Measurements from ENCODE around the gene LYRM7. TPM values are rescaled to one million over a fixed set of nuclear protein-coding genes. Genes with fewer than 3 reads are reported as not detected.
A peak's percentile ranks its signal among the peaks of the same experiment; 100 is the strongest.
"Not testable (repeated sequence)": the region's sequence is repeated elsewhere in the genome, so short reads cannot be mapped to it uniquely, and the experiment has no call there.

Gene LYRM7
- 26.9 TPM for total RNA-seq
- long read RNA-seq, full-length matches to known transcripts = 14 of 19 reads
- long read RNA-seq, partial matches to known transcripts = 0 of 19 reads
- long read RNA-seq, other reads (novel, unspliced or antisense) = 5 of 19 reads

DNA sequence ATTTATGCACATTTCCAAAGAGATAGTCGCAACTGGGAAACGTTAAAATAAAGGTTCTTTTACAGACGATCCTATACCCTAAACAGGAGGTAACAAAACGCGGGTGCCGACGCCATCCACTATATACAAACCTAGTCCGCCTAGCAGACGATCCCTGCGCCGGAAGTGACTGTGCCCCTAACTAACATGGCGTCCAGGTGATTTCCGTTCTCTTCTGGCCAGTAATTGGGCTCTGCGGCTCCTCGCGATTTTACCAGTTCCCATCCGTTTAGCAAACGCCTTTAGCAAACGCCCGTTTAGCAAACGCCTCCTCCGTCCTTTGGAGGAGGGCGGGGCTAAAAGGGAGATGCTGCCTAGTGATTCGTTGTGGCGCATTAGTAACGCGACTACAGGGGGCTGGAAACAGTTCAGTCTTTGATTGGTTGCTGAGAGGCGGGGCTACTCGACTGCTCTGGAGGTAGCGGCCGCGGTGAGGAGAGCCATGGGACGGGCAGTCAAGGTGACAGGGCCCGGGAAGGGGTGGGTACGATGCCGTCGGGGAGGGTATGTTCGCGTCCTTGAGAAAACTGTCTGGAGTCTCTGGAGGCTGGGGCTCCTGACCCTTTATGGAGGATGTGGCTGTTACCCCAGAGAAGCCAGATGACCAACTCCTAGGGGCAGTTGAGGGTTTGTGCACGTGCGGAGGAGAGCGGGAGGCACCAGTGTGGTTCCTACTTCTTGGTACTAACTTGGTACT lies at the start of gene LYRM7:
TSS of gene LYRM7 (plus strand) at position 405 of the 736 bp plus-strand sequence. CDS start at position 482, 77 bp downstream.
- intact Hi-C loops (cut with DNase I) = loop anchor here (2.0 to 5.0 kb wide), 2 partner anchors 246 to 627 kb away; partner anchors contain the start of gene FNIP1
- DNase-seq (ENCODE audit: missing footprints) (peak; percentile 96), ATAC-seq (peak; percentile 99)

DNA sequence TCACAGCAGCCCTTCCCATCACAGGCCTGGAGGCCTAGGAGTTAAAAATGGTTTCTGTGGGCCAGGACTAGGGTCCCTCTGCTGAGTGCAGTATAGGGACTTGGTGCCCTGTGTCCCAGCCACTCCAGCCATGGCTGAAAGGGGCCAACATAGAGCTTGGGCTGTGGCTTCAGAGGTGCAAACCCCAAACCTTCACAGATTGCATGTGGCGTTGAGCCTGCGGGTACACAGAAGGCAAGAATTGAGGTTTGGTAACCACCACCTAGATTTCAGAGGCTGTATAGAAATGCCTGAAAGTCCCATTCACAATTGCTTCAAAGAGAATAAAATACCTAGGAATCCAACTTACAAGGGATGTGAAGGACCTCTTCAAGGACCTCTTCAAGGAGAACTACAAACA lies 43.5 kb upstream of the LYRM7 start:
- DNase-seq (ENCODE audit: missing footprints); ATAC-seq; intact Hi-C loops (cut with DNase I): not testable (repeated sequence)

DNA sequence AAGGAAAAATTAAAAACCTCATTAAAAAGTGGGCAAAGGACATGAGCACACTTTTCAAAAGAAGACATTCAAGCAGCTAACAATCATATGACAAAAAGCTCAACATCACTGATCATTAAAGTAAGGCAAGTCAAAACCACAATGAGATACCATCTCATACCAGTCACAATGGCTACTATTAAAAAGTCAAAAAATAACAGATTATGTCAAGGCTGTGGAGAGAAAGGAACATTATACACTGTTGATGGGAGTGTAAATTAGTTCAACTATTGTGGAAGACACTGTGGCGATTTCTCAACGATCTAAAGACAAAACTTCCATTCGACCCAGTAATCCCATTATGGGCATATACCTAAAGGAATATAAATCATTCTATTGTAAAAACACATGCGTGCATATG lies 41.4 kb upstream of the LYRM7 start:
- intact Hi-C loops (cut with DNase I) = no loop called here
- no peak for DNase-seq (ENCODE audit: missing footprints)
- no peak for ATAC-seq

DNA sequence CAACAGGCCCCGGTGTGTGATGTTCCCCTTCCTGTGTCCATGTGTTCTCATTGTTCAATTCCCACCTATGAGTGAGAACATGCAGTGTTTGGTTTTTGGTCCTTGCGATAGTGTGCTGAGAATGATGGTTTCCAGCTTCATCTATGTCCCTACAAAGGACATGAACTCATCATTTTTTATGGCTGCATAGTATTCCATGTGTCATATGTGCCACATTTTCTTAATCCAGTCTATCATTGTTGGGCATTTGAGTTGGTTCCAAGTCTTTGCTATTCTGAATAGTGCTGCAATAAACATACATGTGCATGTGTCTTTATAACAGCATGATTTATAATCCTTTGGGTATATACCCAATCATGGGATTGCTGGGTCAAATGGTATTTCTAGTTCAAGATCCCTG lies 37.7 kb upstream of the LYRM7 start:
- DNase-seq (ENCODE audit: missing footprints); intact Hi-C loops (cut with DNase I): not testable (repeated sequence)

DNA sequence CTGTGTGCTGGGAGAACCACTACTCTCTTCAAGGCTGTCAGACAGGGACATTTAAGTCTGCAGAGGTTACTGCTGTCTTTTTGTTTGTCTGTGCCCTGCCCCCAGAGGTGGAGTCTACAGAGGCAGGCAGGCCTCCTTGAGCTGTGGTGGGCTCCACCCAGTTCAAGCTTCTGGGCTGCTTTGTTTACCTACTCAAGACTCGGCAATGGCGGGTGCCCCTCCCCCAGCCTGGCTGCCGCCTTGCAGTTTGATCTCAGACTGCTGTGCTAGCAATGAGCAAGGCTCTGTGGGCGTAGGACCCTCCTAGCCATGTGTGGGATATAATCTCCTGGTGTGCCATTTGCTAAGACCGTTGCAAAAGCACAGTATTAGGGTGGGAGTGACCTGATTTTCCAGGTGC lies 32.3 kb upstream of the LYRM7 start:
- intact Hi-C loops (cut with DNase I); DNase-seq (ENCODE audit: missing footprints); ATAC-seq: not testable (repeated sequence)

More for the DNA sequence above, 37.7 kb upstream of the LYRM7 start:
- ATAC-seq = not testable (repeated sequence)

DNA sequence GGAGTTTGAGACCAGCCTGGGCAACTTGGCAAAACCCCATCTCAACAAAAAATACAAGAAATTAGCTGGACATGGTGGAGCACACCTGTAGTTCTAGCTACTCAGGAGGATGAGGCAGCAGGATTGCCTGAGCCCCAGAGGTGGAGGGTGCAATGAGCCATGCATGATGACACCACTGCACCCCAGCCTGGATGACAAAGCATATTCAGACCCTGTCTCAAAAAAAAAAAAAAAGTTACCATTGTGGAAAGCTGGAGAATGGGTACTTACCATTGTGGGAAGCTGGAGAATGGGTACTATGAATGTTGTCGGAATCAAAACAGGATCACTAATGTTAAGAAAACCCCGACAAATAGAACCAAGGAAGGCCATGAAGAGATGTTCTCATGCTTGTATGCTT lies 31.4 kb upstream of the LYRM7 start:
- intact Hi-C loops (cut with DNase I) = no loop called here
- DNase-seq (ENCODE audit: missing footprints) (no peak), ATAC-seq (no peak)

DNA sequence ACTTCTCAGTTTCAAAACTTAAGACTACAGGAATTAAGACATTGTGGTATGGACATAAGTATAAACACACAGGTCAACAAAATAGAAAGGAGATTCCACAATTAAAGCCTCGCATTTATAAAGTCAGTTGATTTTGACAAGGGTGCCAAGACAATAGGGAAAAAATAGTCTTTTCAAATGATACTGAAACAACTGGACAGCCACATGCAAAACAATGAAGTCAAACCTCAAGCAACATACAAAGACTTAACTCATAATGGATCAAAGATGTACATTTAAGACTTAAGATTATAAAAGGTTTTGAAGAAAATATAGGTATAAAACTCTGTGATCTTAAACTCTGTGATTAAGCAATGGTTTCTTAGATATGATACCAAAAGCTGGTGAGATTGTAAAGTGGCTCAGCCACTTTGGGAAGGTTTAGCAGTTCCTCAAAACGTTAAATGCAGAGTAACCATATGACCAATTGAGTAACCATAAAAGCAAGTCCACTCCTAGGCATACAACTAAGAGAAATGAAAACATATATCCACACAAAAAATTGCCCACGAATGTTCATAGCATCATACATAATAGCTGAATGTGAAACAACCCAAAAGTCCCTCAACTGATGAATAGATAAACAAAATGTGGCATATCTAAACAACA lies 27.6 kb upstream of the LYRM7 start:
- intact Hi-C loops (cut with DNase I) = no loop called here
- ATAC-seq = no peak
- DNase-seq (ENCODE audit: missing footprints) = no peak

DNA sequence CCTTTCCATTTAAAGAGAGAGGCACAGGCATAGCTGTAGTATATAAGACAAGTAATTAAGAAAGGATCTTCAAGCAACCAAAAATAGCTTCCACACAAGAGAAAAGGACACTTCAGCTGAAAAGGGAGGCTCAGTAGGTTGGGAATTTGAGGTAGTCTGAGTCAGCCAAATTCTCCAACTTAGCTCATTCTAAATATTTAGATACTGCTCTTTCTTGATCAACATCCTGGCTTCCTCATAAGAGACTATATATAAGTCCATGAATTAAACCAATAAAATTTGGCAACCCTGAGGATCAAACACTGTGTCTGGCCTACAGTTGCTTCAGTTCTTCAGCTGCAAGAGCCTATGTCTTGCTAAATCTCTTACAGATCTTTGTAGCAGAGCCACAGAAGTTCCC lies 23.5 kb upstream of the LYRM7 start:
- intact Hi-C loops (cut with DNase I) = no loop called here
- no peak for ATAC-seq
- DNase-seq (ENCODE audit: missing footprints) = no peak

DNA sequence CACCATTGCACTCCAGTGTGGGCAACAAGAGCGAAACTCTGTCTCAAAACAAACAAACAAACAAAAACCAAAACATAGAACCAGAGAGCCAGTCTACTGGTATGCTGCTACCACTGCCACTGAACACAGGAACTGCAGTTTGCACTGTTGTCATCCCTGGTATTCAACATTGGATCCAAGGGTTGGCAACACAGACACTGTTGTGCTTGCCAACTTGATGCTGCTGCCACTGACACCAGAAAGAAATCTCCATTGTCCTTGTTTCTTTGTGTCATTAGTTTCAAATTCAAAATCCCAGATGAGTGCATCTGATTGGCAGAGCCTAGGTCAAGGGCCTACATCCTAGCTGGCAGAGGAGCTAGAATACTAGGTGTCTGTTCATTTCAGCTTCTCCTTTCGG lies 21.9 kb upstream of the LYRM7 start:
- ATAC-seq (peak; percentile 63), DNase-seq (ENCODE audit: missing footprints) (no peak)
- intact Hi-C loops (cut with DNase I) = no loop called here

DNA sequence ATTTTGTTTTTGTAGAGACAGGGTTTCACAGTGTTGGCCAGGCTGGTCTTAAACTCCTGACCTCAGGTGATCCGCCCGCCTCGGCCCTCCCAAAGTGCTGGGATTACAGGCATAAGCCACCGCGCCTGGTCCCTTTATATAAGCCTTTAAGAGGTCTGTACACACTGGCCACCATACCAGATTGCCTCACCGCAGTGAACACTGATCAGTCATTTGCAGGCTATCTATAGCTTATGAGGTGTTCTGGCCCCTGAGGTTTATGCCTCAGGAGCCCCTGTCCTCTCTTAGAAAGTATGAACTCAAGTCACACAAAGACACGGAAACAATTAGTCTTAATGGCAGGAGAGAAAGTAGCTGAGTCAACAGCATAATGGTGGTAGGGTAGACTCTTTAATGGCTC lies 20.3 kb upstream of the LYRM7 start:
- DNase-seq (ENCODE audit: missing footprints) (no peak), ATAC-seq (no peak)
- intact Hi-C loops (cut with DNase I) = no loop called here

DNA sequence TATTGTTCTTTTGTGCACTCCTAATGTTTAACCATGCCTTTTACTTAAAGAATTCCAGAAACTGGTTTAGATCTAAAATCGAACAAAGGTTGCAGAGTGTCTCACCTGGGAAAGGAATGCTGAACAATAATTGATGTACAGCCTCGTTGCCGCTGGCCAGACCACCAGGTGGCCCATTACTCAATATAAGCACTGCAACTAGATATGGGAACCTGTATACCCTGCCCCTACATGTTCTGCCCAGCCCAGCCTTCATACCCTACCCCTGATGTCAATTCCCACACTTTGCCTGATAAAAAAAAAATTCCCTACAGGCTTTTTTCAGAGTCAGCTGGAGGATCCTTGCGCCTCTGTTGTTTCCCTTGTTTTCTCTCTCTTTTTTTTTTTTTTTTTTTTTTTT lies 19.5 kb upstream of the LYRM7 start:
- ATAC-seq (no peak), DNase-seq (ENCODE audit: missing footprints) (no peak)
- intact Hi-C loops (cut with DNase I) = no loop called here

DNA sequence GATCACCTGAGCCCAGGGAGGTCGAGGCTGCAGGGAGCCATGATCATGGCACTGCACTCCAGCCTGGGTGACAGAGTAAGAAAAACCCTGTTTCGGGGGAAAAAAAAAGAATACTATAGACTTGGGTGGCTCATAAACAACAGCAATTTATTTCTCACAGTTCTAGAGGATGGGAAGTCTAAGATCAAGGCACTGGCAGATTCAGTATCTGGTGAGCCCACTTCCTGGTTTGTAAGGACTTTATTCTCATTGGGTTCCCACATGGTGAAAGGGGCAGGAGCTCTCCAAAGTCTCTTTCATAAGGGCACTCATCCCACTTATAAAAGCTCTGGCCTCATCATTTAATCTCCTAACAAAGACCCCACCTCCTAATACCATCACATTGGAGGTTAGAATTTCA lies 14.4 kb upstream of the LYRM7 start:
- ATAC-seq = no peak
- DNase-seq (ENCODE audit: missing footprints) = no peak
- intact Hi-C loops (cut with DNase I) = no loop called here

DNA sequence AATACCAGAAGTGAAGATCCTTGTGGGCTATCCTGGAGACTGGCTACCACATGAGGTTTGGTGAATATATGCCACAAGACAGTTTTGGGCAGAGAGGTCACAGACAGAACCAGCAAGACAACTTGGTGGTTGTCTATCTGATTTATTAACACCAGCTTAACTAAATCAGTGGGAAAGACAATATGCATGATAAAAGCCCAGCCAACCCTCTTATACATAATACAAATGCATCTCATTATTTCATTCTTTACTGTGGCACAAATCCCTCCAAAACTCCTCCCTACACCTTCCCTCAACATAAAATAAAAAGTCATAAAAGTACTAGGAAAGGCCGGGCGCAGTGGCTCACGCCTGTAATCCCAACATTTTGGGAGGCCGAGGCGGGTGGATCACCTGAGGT lies 13.8 kb upstream of the LYRM7 start:
- DNase-seq (ENCODE audit: missing footprints) (no peak), ATAC-seq (no peak)
- intact Hi-C loops (cut with DNase I) = no loop called here

DNA sequence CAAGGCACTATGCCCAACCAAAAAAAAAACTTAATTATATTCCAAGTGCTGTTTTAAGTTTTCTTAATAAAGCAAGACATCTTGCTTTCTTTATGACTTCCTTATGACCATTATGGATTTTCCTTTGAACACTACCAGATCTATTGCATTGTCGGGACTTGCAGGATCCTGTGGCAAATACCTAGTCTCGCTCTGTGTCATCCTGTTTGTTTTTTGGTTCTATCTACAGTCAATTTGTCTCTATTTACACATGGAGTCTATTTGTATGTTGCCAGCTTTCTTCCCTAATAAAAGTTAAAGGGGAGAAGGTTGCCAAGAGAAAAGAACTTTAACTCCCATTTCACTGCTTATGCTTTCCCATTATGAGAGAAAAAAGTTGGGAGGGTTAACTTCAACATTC lies 10.6 kb upstream of the LYRM7 start:
- ATAC-seq (no peak), DNase-seq (ENCODE audit: missing footprints) (no peak)
- intact Hi-C loops (cut with DNase I) = loop anchor here (10.0 kb wide), 1 partner anchor 225 kb away; no protein-coding TSS in a partner anchor

DNA sequence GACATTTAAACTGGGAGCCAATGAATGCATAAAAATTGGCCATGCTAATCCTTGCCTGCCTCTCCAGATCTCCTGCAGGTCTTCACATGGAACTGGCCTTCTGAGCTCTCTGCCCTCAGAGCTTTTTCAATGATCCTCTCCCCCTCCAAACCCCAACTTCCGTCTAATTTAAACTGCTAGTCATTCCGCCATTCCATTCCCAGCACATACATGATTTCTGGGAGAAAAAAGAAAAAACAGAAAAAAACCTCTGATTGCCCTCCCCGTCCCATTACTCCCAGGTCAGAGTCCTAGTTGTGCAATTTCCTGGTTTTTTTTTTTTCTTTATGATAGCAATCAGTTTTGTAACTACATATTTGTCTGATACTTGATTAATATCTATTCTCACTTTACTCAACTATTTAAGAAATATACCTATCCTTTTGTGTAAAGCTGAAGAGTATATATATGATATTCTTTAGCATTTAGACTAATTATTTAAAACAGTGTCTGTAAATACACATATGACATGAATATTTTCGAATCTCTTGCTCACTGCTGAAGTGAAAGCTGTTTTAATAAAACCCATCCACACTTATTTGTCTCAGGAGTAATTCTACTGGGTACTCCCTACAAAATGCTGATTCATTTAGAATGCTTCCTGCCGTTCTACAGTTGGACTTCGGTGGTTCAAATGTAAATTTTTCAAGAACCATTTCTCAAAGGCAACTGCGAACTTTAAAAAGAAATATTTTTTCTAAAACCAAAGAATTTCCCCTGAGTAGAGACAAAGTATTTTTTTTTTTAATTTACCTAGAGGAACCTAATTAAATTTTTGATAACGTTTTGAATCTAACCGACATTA lies 7.2 kb upstream of the LYRM7 start:
- DNase-seq (ENCODE audit: missing footprints) (no peak), ATAC-seq (no peak)
- intact Hi-C loops (cut with DNase I) = loop anchor here (1.0 to 10.0 kb wide), 2 partner anchors 101 to 221 kb away; partner anchors contain the start of gene CDC42SE2

DNA sequence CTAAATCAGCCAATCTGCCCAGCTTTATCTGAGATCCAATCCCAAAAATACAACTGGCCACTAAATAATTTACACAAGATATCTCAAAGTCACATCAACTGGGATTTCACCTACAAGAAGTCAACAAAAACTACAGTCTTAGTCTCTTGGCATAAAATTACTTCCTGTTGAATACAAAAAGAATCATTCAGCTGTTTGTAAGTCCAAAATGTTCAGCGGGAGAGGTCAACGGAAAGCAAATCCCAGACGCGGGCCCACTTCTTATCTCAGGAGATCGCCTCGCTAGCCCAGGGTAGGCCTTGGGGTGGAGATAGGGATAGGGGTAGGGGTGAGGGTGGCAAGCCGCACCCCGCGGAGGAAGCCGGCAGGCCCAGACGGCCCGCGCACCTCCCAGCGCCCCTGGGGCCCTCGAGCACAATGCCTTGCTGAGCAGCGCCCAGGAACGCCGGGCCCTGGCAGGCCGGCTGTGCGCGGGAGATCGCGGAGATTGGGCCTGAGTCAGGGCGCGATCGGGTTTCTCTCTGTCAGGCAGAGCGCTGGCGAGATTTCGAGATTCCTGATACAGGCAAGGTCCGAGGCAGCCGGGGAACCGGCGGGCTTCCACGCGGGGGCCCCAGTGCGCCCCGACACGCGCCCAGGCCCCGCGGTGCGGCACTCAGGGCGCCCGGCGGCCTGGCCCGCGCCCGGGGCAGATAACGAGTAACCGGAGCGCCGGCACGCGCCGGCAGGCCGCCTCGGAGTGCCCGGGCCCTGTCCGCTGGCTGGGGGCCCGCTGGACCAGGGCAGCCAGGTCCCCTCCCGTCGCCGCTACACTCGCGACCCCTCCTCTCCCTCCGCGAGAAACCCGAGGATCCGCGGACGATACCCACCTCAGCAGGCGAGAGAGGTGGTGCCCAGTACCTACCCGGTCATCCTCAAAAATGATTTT lies 6.3 kb upstream of the LYRM7 start:
- peak; percentile 84 for ATAC-seq
- intact Hi-C loops (cut with DNase I) = loop anchor here (1.0 to 10.0 kb wide), 2 partner anchors 100 to 220 kb away; partner anchors contain the start of gene CDC42SE2
- DNase-seq (ENCODE audit: missing footprints) = peak; percentile 84

DNA sequence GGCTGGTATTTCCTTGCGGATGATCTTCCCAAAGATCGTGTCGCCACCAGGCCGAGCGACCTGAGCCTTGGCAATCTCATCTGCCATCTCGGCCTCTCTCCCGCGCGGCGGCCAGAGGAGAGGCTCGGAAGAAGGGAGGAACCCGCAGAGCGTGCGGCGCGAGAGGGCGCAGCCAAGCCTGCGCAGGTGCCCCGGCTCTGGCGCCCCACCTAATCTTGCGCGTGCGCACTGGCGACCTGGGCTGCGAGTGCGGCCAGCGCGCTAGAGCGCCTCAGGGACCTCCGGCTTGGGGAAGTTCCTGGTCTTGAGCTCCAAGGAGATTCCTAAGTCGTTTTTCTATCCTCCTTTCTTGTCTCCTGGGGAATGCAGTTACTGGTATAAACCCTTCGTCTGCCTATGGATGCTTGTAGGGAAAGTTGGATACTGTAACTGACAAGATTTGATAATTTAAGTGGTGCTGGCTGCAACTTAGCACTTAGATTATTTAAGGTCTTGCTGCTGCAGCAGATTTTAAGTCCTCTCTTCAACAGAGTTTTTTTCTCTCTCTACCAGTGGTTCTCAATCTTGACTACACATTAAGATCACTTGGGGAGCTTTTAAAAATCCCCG lies 5.5 kb upstream of the LYRM7 start, which contains the start of gene HINT1:
TSS of gene HINT1 (minus strand) at position 138 of the 609 bp plus-strand sequence. CDS start at position 87, 51 bp downstream.
- intact Hi-C loops (cut with DNase I) = loop anchor here (10.0 kb wide), 1 partner anchor 220 kb away; no protein-coding TSS in a partner anchor
- DNase-seq (ENCODE audit: missing footprints) (peak; percentile 97), ATAC-seq (peak; percentile 97)
